IPS-NIHi7 (cell line): ENCODE data around the gene TMEM39B.
"Not testable (repeated sequence)": the region's sequence is repeated elsewhere in the genome, so short reads cannot be mapped to it uniquely, and the experiment has no call there.

Source experiments
- DNase-seq: peaks from one replicate; pipeline ENCODE4 v3.0.0; 2012; ENCODE audit warnings: mixed read lengths; ENCODE audit errors: extremely low spot score

TMEM39B gene

DNA sequence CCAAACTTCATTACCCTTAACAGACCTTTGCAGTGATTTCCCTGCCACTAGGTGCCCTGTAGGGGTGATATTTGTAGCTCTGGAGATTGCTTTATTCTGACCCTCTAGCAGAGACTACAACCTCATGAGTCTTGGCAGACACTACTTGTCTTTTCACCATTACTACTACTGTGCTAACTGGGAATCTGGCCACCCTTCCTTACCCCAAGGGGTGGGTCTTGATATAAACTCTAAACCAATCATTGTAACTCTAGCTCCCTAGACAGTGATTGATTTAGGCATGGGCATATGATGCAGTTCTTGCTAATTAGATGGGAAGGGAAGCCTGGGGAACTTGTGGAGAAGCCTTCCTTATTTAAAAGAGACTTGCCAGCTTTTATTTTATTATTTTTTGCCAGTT is 39.0 kb downstream of the TMEM39B start:
- DNase-seq, result no peak

DNA sequence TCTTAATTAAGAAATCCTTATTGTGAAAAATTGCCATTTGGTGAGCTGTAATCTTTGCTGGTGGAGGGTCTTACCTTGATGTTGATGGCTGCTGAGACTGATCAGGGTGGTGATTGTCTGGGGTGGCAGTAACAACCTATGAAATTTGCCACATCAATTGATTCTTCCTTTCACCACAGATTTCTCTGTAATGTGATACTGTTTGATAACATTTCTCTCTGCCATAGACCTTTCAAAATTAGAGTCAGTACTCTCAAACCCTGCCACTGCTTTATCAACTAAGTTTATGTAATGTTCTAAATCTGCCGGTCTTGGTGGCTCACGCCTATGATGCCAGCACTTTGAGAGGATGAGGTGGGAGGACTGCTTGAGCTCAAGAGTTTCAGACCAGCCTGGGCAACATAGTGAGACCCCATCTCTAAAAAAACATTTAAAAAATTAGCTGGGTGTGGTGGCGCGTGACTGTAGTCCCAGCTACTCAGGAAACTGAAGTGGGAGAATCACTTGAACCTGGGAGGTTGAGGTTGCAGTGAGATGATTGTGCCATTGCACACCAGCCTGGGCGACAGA is 40.2 kb downstream of the TMEM39B start:
- no peak for DNase-seq

DNA sequence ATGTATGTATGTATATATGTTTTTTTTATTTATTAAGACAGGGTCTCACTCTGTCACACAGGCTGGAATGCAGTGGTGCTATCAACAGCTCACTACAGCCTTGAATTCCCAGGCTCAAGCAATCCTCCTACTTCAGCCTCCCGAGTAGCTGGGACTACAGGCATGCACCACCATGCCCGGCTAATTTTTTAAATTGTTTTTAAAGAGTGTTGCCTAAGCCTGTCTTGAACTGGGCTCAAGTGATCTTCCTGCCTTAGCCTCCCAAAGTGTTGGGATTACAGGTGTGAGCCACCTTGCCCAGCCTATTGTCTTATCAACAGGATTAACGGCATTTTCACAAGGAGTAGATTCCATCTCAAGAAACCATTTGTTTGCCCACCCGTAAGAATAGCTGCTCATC is 40.7 kb downstream of the TMEM39B start:
- not testable (repeated sequence) for DNase-seq

DNA sequence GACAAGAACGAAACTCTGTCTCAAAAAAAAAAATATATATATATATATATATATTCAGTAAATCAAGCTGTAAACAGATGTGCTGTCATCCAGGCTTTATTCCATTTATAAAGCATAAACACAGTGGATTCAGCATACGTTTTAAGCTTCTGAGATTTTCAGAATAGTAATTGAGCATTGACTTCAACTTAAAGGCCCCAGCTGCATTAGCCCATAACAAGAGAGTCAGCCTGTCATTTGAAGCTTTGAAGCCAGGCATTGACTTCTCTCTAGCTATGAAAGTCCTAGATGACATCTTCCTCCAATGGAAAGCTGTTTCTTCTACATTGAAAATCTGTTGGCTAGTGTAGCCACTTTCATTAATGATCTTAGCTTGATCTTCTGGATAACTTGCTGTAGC is 41.7 kb downstream of the TMEM39B start:
- DNase-seq, result no peak

DNA sequence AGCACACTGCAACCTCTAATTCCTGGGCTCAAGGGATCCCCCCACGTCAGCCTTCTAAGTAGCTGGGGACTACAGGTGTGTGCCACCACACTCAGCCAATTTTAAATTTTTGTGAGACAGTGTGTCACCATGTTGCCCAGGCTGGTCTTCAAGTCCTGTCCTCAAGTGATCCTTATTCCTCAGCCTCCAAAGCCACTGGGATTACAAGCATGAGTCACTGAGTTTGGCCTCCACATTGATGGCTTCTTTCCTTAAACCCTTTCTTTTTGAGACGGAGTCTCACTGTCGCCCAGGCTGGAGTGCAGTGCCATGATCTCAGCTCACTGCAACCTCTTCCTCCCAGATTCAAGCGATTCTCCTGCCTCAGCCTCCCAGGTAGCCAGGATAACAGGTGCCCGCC is 42.8 kb downstream of the TMEM39B start:
- DNase-seq, result no peak

DNA sequence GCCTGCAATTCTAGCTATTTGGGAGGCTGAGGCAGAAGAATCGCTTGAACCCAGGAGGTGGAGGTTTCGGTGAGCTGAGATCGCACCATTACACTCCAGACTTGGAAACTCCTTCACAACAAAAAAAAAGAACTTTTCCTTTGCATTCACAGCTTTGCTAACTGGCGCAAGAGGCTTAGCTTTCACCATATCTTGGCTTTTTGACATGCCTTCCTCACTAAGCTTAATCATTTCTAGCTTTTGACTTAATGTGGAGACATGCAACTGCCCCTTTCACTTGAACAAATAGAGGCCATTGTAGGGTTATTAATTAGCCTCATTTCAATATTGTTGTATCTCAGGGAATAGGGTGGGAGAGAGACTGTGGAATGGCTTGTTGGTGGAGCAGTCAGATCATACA is 43.8 kb downstream of the TMEM39B start:
- no peak for DNase-seq

DNA sequence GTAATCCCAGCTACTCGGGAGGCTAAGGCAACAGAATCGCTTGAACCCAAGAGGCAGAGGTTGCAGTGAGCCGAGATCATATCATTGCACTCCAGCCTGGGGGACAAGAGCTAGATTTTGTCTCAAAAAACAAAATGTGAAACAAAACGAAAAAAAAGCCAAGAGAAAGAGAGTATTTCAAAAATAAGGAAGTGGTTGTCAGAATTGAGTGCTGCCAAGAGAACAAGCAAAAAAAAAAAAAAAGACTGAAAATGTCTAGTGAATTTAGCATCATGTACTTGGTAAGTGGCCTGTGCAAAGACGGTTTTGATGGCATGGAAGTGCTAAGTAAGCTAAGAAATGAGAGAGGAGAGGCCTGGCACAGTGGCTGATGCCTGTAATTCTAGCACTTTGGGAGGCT is 49.4 kb downstream of the TMEM39B start:
- no peak for DNase-seq

DNA sequence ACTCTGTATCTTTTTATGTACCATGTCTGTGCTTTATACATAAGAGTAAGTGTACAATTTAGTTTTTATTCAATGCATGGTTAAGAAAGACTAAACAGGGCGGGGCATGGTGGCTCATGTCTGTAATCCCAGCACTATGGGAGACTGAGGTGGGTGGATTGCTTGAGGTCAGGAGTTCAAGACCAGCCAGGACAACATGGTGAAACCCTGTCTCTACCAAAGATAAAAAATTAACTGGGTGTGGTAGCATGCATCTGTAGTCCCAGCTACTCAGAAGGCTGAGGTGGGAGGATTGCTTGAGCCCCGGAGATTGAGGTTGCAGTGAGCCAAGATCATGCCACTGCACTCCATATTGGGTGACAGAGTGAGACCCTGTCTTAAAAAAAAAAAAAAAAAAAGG is 50.6 kb downstream of the TMEM39B start:
- DNase-seq, result not testable (repeated sequence)

DNA sequence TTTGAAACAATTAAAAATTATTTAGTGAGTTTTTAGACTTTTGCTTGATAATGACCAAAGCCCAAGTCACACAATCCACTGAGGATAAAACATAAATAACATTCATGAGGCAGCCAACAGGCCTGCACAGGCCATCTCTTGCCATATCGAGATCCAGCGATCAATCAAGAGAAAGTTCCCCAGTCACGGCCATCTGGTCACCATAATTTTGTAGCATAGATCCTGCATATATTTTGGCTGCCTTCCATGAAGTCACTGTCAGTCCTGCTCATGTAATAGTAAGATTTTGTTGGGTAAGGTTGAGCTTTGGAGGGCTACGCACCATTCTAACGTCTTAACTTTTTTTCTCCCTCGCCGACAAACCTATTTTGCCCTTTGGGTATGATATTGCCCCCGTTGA is 52.6 kb downstream of the TMEM39B start:
- DNase-seq, result no peak

DNA sequence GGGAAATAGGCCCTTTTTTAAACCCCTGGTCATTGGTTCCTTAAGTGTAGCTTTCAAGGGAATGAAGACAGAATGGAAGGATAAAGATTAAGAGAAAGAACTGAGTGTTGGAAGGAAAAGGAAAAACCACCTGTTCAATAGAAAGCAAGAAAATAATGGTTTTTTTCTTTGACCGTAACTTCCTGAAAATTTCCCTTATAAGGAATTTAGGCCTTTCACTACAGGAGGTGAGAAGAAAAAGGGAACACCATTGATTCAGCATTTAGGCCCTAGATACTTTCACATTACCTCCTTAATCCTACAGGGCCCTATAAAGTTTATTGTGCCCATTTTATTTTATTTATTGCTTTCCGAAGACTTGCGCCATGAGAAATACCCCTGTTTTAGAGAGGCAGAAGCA is 54.0 kb downstream of the TMEM39B start:
- no peak for DNase-seq

DNA sequence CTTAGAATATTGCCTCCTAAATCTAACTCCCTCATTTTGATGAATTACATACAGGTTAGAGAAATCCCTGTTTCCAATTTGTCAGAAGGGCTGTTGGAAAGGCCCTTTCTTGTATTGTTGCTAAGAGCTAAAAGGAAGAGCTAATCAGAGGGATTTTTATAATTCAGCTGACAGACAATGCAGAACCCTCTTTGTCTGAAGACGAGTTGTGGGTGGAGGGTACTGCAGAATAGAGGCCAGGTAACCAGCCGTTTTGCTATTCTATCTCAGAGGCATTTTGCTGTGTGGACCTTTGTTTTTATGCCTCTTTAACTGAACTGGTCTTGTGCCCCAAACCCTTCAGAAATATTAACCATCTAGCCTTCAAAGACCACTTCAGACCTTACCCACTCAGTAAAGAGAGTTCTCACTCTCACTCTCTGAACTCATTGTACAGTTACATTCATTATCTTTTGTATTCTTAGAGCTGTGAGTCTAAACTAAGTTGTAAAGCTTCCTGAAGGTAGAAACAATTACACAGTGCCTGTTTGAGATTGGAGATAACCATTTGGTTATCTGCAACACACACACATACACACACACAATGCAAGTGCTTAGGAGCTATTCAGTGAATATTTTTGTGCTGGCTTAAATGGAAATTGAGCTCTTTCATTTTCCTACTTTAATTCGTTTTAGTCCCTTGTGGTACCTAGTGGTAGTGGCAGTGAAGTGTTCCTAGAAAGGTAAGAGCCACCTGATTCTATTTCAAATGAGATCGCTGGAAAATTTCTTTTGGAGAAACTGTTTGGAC is 54.9 kb downstream of the TMEM39B start:
- DNase-seq, result no peak

DNA sequence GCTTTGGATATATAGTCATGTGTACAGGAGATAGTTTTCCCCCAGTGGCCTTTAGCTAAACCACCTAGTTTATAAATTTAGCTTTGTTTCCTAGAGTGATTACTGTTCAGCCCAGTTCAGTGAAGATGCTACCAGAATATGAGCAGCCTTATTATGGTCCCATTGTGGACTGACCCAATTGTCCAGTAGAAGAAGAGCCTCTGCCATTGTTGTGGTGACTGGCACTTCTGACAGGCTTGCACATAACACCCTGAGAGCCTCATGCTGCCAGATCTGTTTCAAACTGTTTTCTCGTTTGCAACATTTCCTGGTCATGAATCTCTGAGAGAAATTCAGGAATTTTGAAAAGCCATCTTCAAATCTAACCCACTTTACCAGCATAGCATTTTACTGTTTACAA is 55.7 kb downstream of the TMEM39B start:
- DNase-seq, result no peak

DNA sequence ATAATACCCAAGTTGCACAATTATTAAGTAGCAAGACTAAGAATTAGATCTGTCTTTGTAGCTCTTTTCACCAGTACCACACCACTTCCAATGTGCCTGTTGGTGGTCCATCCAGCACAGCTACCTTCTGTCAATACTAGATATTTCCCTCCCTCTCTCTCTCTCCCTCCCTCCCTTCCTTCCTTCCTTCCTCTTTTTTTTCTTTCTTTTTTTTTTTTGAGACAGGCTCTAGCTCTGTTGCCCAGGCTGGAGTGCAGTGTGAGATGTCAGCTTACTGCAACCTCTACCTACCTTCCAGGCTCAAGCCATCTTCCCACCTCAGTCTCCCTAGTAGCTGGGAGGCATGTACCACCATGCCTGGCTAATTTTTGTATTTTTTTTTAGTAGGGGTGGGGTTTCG is 56.2 kb downstream of the TMEM39B start:
- DNase-seq, result no peak

DNA sequence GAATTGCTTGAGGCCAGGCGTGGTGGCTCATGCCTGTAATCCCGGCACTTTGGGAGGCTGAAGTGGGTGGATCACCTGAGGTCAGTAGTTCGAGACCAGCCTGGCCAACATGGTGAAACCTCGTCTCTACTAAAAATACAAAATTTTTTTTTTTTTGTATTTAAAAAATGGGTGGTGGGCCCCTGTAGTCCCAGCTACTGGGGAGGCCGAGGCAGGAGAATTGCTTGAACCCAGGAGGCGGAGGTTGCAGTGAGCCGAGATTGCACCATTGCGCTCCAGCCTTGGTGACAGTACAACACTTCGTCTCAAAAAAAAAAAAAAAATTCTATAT is 61.2 kb downstream of the TMEM39B start:
- not testable (repeated sequence) for DNase-seq

DNA sequence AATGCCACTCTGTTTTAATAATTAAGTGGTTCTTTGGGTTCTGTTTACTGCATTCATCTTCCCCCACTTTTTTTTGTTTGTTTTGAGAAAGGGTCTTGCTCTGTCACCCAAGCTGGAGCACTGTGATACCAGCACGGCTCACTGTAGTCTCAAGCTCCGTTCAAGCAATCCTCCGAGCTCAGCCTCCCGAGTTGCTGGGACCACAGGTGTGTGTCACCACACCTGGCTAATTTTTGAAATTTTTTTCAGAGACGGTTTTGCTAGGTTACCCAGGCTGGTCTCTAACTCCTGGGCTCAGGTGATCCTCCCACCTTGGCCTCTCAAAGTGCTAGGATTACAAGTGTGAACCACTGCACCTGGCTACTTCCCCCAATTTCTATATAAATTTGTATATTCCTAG is 64.4 kb downstream of the TMEM39B start:
- DNase-seq, result no peak

DNA sequence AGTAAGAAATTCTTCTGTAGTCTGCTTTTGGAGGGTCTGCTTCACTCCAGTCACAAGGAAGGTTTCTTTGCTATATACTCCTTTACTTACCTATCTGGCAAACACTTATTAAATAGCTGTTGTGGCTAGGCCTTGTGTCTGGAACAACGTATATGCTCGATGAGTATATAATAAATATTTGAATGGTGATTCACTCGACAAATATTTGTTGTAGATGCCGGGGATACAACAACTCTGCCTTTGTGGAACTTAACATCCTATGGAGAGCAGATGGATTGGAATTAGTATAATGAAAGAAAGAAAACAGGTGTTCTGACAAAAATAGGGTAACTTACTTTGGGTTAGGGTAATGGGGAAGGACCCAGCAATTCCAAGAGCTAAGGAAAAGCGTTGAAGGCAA is 66.2 kb downstream of the TMEM39B start:
- no peak for DNase-seq

DNA sequence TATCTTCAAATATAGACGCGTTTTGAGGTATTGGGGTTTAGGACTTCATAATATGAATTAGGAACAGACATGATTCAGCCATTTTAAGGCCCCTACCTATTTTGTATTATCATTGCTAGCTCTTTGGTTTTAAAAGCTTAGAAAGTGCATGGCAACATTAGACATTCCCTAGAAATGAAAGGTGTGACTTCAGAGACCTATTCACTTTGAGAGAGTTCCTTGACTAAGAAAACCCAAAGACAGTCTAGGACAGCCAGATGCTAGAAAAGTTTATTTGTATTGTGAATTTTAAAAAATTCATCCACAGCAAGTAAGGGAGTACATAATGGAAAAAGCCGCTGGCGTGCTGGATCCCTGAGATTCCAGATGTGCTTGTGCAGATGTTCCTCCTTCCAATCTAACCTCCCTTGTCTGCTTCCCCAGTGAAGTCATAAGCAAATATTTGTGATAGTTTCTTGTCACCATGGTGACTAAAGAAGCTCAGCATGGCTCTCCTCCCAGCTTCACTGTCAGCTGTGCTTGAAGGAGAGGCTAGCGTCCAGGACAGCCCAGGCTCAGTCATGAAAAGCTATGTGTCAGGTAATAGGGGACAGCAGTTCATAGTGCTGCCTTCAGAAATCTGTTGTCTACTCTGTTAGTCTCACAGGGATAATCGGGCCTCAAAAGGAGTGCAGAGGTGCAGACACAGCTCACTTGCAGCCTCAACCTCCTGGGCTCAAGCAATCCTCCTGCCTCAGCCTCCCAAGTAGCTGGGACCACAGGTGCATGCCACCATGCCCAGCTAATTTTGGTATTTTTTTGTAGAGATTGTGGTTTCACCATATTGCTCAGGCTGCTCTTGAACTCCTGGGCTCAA is 69.9 kb downstream of the TMEM39B start:
- DNase-seq, result peak; percentile 25

DNA sequence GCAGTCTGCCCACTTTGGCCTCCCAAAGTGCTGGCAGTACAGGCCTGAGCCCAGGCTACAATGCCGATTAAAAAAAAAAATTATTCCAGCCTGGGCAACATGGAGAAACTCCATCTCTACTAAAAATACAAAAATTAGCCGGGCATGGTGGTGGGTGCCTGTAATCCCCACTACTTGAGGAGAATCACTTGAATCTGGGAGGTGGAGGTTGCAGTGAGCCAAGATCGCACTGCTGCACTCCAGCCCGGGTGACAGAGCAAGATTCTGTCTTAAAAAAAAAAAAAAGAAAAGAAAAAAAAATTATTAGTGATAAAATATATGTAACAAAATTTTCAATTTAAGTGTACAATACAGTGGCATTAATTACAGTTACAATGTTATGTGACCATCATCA is 70.6 kb downstream of the TMEM39B start:
- not testable (repeated sequence) for DNase-seq

DNA sequence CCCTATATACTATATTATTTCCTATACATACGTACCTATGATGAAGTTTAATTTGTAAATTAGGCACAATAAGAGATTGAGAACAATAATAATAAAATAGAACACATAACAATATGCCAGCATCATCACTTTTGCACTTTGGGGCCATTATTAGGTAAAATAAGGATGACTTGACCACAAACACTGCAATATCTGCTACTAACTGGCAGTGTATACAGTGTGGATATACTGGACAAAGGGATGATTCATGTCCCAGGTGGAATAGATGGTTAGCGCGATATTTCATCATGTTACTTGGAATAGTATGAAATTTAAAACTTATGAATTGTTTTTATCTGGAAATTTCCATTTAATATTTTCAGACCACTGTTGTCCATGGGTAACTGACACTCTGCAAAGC is 71.3 kb downstream of the TMEM39B start:
- DNase-seq, result no peak

DNA sequence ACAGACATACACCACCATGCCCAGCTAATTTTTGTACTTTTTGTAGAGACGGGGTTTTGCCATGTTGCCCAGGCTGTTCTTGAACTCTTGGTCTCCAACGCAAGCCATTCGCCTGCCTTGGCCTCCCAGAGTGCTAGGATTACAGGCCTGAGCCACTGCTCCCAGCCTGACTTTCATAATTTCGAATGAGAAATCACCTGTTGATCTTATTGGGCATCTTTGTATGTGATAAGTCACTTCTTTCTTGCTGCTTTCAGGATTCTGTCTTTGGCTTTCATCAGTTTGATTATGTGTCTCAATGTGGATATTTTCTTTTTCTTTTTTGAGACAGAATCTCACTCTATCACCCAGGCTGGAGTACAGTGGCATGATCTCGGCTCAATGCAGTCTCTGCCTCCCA is 75.1 kb downstream of the TMEM39B start:
- DNase-seq, result not testable (repeated sequence)

DNA sequence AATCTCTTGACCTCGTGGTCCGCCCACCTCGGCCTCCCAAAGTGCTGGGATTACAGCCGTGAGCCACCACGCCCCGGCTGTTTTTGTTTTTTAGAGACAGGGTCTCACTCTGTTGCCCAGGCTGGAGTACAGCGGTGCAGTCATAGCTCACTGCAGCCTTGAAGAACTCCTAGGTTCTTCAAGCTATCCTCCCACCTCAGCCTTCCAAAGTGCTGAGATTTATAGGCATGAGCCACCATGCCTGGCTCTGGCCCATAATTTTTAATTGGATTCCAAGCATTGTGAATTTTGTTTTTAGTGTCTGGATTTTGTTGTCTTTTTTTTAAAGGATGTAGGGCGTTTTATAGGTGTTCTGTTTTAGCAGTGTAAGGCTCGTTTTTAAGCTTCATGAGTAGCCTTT is 78.1 kb downstream of the TMEM39B start:
- DNase-seq, result no peak

DNA sequence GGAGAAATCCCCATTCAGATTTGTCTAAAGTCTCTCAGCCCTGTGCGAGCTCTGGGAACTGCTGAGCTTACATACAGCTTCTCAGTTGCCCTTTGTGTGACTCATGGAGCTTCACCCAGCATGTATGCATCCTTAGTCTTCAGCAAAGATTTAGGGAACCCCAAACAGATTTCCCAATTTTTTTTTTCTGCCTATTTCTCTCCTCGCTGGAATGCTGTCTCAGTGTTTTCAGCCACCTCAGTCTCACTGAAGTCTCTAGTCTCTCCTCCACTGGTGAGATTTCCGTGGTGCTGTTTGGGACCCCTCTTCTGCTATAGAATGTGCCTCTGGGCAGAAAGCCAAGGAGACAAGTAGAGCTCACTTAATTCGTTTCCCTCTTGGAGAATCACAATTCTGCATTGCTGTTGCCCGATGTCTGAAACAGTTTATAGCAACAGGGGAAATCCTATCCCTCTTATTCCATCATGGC is 78.6 kb downstream of the TMEM39B start:
- no peak for DNase-seq
